ENCODE results near the gene ANKZF1.
A peak's percentile ranks its signal among the peaks of the same experiment; 100 is the strongest.

ANKZF1 gene

GRCh38 chr2:219229305-219230058, at the start of gene ANKZF1, which contains the start of gene ATG9A:
TSS of gene ANKZF1 (plus strand) at chr2:219229806. CDS start at chr2:219230258, 452 bp downstream.
TSS of gene ATG9A (minus strand) at chr2:219229636. CDS start at chr2:219228024, 1,612 bp downstream.
- in situ Hi-C loops (cut with HindIII; ENCODE audit: low pct_ligation_motif_present, low sequenced_read_pairs): no loop called here
- no peak for TF ChIP-seq CTCF (IDR thresholded peaks at IDR 0.05; ENCODE audit: low read depth, low read length, missing control alignments)
- H3K27ac ChIP-seq: peak within 1 kb of the TSS; percentile 93
- no peaks in the 10 kb centered on the region for H3K27me3 ChIP-seq (replicated peaks)
- H3K4me3 ChIP-seq (ENCODE audit: low read depth, low read length): peak within 1 kb of the TSS; percentile 87
- DNase-seq: peak; percentile 100
- H3K36me3 ChIP-seq (replicated peaks): peaks cover 39% of the 10 kb centered on the region

GRCh38 chr2:219180961-219181360, 48.6 kb upstream of the ANKZF1 start:
- Histone ChIP-seq H3K36me3 (replicated peaks) (peaks cover 31% of the 10 kb centered on the region), H3K27ac (no peak overlapping the region), H3K4me3 (ENCODE audit: low read depth, low read length) (no peak overlapping the region), H3K27me3 (replicated peaks) (no peaks in the 10 kb centered on the region)
- in situ Hi-C loops (cut with HindIII; ENCODE audit: low pct_ligation_motif_present, low sequenced_read_pairs): no loop called here
- no peak for TF ChIP-seq CTCF (IDR thresholded peaks at IDR 0.05; ENCODE audit: low read depth, low read length, missing control alignments)
- DNase-seq: no peak

- in situ Hi-C loops (cut with HindIII; ENCODE audit: low pct_ligation_motif_present, low sequenced_read_pairs): no loop called here
- no peak overlapping the region for H3K27ac ChIP-seq
- no peak for TF ChIP-seq CTCF (IDR thresholded peaks at IDR 0.05; ENCODE audit: low read depth, low read length, missing control alignments)
- H3K36me3 ChIP-seq (replicated peaks): peaks cover 31% of the 10 kb centered on the region
- no peak overlapping the region for H3K4me3 ChIP-seq (ENCODE audit: low read depth, low read length)
- DNase-seq: no peak
- no peaks in the 10 kb centered on the region for H3K27me3 ChIP-seq (replicated peaks)
These were observed 48.1 kb upstream of the ANKZF1 start for GRCh38 chr2:219181531-219181930.

- Histone ChIP-seq H3K27me3 (replicated peaks) (no peaks in the 10 kb centered on the region), H3K36me3 (replicated peaks) (peaks cover 31% of the 10 kb centered on the region), H3K27ac (no peak overlapping the region), H3K4me3 (ENCODE audit: low read depth, low read length) (no peak overlapping the region)
- in situ Hi-C loops (cut with HindIII; ENCODE audit: low pct_ligation_motif_present, low sequenced_read_pairs): no loop called here
- no peak for DNase-seq
- TF ChIP-seq CTCF (IDR thresholded peaks at IDR 0.05; ENCODE audit: low read depth, low read length, missing control alignments): no peak
These were observed 47.1 kb upstream of the ANKZF1 start for GRCh38 chr2:219182331-219183150.

GRCh38 chr2:219183151-219183772, 46.3 kb upstream of the ANKZF1 start:
- H3K27ac ChIP-seq: no peak overlapping the region
- H3K4me3 ChIP-seq (ENCODE audit: low read depth, low read length): no peak overlapping the region
- DNase-seq: no peak
- H3K36me3 ChIP-seq (replicated peaks): peaks cover 31% of the 10 kb centered on the region
- H3K27me3 ChIP-seq (replicated peaks): no peaks in the 10 kb centered on the region
- TF ChIP-seq CTCF (IDR thresholded peaks at IDR 0.05; ENCODE audit: low read depth, low read length, missing control alignments): no peak
- in situ Hi-C loops (cut with HindIII; ENCODE audit: low pct_ligation_motif_present, low sequenced_read_pairs): no loop called here
